Measurements from ENCODE around the gene TMEM212. TPM values are rescaled to one million over a fixed set of nuclear protein-coding genes. Genes with fewer than 3 reads are reported as not detected.
A peak's percentile ranks its signal among the peaks of the same experiment; 100 is the strongest.

TMEM212 gene
- total and polyA plus RNA-seq, 2 of the 13 experiments (the other 11 are each of a cell fraction or from before 2014, with no cell fraction given) = not detected

DNA sequence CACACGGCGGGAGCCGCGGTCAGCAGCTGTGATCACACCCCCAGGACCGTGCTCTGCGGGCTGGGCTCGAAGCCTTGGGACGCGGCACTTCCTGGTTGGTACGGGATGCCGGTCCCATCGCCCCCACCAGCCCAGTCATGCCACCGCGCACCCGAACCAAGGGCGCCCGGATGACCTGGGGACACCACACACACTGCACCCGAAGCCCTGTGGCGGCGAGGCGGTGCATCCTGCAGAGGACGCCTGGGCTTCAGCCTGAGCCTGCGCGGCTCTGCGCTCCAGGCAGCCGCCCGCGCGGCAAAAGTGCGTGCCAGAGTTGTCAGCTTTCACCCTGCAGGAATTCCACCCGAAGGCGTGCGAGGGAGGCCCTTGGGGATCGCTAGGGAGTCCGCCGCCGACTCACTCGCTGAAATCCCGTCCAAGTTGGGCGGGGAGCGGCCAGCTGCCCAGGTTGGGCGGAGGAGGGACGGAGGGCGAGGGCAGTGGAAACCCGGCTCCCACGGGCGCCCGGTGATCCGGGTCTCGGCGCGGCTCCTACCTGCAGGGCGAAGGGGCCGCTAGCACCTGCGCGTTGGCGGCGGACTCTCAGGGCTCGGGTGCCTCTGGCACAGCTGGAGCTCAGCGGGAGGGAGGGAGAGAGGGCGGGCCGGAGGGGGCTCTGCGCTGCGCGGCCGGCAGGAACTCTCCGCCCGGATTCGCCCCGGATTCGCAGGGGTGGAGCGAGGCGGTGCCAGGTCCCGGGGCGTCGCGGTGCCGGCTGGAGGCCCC is 33.1 kb upstream of the TMEM212 start, which contains the start of gene PLD1 (continued):
- TF ChIP-seq, protein P1, sequence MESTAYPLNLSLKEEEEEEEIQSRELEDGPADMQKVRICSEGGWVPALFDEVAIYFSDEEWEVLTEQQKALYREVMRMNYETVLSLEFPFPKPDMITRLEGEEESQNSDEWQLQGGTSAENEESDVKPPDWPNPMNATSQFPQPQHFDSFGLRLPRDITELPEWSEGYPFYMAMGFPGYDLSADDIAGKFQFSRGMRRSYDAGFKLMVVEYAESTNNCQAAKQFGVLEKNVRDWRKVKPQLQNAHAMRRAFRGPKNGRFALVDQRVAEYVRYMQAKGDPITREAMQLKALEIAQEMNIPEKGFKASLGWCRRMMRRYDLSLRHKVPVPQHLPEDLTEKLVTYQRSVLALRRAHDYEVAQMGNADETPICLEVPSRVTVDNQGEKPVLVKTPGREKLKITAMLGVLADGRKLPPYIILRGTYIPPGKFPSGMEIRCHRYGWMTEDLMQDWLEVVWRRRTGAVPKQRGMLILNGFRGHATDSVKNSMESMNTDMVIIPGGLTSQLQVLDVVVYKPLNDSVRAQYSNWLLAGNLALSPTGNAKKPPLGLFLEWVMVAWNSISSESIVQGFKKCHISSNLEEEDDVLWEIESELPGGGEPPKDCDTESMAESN (CRISPR knock-in tag; conservative IDR thresholded peaks at IDR 0.05) = peak; percentile 55; the same call in 1 of the 2 replicates
- TF ChIP-seq, protein P2, sequence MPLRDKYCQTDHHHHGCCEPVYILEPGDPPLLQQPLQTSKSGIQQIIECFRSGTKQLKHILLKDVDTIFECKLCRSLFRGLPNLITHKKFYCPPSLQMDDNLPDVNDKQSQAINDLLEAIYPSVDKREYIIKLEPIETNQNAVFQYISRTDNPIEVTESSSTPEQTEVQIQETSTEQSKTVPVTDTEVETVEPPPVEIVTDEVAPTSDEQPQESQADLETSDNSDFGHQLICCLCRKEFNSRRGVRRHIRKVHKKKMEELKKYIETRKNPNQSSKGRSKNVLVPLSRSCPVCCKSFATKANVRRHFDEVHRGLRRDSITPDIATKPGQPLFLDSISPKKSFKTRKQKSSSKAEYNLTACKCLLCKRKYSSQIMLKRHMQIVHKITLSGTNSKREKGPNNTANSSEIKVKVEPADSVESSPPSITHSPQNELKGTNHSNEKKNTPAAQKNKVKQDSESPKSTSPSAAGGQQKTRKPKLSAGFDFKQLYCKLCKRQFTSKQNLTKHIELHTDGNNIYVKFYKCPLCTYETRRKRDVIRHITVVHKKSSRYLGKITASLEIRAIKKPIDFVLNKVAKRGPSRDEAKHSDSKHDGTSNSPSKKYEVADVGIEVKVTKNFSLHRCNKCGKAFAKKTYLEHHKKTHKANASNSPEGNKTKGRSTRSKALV (CRISPR knock-in tag; IDR thresholded peaks at IDR 0.05) = no peak
- TF ChIP-seq TCF12 (IDR thresholded peaks at IDR 0.05) (no peak), TCF12 (CRISPR knock-in tag; IDR thresholded peaks at IDR 0.05) (peak; percentile 38; the same call in 1 of the 2 replicates), ZNF224 (CRISPR knock-in tag; IDR thresholded peaks at IDR 0.05) (no peak; the same call in 1 of the 2 replicates), ZNF430 (CRISPR knock-in tag; IDR thresholded peaks at IDR 0.05) (peak; percentile 47; the same call in 1 of the 2 replicates), MTA3 (CRISPR knock-in tag; IDR thresholded peaks at IDR 0.05) (no peak), KAT7 (CRISPR knock-in tag; IDR thresholded peaks at IDR 0.05; ENCODE audit: borderline replicate concordance) (0 out of 2 replicates have a peak, but pooled peaks have one; percentile 22), ZNF737 (CRISPR knock-in tag; IDR thresholded peaks at IDR 0.05; ENCODE audit: borderline replicate concordance) (no peak), EEA1 (CRISPR knock-in tag; IDR thresholded peaks at IDR 0.05; ENCODE audit: borderline replicate concordance) (0 out of 2 replicates have a peak, but pooled peaks have one; percentile 84), ETV5 (CRISPR knock-in tag; IDR thresholded peaks at IDR 0.05; ENCODE audit: borderline replicate concordance) (no peak), MTA1 (CRISPR knock-in tag; IDR thresholded peaks at IDR 0.05; ENCODE audit: borderline replicate concordance) (peak; percentile 70), NAIF1 (CRISPR knock-in tag; IDR thresholded peaks at IDR 0.05; ENCODE audit: borderline replicate concordance) (no peak; the same call in none of the 2 replicates), DMAP1 (CRISPR knock-in tag; IDR thresholded peaks at IDR 0.05) (no peak), YEATS2 (CRISPR knock-in tag; IDR thresholded peaks at IDR 0.05; ENCODE audit: borderline replicate concordance) (no peak; the same call in 1 of the 2 replicates), TBP (CRISPR knock-in tag; IDR thresholded peaks at IDR 0.05) (no peak), ZNF572 (CRISPR knock-in tag; IDR thresholded peaks at IDR 0.05) (peak; percentile 74; the same call in 1 of the 2 replicates), ZNF570 (CRISPR knock-in tag; IDR thresholded peaks at IDR 0.05; ENCODE audit: borderline replicate concordance) (no peak), CCDC6 (CRISPR knock-in tag; IDR thresholded peaks at IDR 0.05) (peak; percentile 90), ZFP36L2 (CRISPR knock-in tag; IDR thresholded peaks at IDR 0.05) (no peak), SYNCRIP (IDR thresholded peaks at IDR 0.05; ENCODE audit: insufficient read depth, low read depth, low read length) (no peak)
- TF ChIP-seq, protein P3, sequence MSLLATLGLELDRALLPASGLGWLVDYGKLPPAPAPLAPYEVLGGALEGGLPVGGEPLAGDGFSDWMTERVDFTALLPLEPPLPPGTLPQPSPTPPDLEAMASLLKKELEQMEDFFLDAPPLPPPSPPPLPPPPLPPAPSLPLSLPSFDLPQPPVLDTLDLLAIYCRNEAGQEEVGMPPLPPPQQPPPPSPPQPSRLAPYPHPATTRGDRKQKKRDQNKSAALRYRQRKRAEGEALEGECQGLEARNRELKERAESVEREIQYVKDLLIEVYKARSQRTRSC (CRISPR knock-in tag; IDR thresholded peaks at IDR 0.05; ENCODE audit: low read depth) = no peak
- TF ChIP-seq, protein P4, sequence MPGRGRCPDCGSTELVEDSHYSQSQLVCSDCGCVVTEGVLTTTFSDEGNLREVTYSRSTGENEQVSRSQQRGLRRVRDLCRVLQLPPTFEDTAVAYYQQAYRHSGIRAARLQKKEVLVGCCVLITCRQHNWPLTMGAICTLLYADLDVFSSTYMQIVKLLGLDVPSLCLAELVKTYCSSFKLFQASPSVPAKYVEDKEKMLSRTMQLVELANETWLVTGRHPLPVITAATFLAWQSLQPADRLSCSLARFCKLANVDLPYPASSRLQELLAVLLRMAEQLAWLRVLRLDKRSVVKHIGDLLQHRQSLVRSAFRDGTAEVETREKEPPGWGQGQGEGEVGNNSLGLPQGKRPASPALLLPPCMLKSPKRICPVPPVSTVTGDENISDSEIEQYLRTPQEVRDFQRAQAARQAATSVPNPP (CRISPR knock-in tag; IDR thresholded peaks at IDR 0.05) = no peak

Measured in HepG2 (cell line).